Measurements from ENCODE around the gene NPAS2. TPM values are rescaled to one million over a fixed set of nuclear protein-coding genes. Genes with fewer than 3 reads are reported as not detected.

The NPAS2 gene
- total RNA-seq, 3 donors from 2014 or later (not counting 1 experiment from before 2014, with no cell fraction given), result not detected

DNA sequence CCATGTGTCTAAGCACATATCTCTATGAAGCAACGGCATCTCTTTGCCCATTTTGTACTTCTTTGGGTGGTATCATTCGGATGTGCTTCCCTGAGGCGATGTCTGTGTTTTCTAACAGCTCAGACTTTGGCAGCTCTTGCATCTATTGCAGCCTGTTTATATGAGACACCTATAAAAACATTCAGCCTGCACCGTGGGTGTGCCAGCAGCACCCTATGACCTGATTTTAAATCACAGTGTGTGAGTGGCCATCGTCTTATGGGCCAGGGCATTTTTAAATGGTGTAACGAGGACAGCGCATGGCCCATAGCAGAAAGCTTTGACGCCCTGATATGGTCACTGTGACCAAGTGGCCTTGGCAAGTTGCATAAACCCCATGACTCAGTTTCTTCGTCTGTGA is 12.9 kb downstream of the NPAS2 start:
- H3K27ac ChIP-seq (ENCODE audit: low read length), result no peak overlapping the region
- no peak overlapping the region for H3K4me3 ChIP-seq (ENCODE audit: low read length)
- no peaks in the 10 kb centered on the region for H3K36me3 ChIP-seq (ENCODE audit: control insufficient read depth, insufficient read depth, low read length)
- no peak for ATAC-seq
- Mint-ChIP-seq H3K4me1 (no peaks in the 10 kb centered on the region), H3K36me3 (no peaks in the 10 kb centered on the region), H3K27ac (no peak overlapping the region), H3K9me3 (peaks cover 0 to 2% of the 10 kb centered on the region in 2 donors), H3K4me3 (no peak overlapping the region), H3K27me3 (ENCODE audit: low read depth in 2 of 2) (peaks cover 20 to 31% of the 10 kb centered on the region in 2 donors)
- TF ChIP-seq, protein P1, sequence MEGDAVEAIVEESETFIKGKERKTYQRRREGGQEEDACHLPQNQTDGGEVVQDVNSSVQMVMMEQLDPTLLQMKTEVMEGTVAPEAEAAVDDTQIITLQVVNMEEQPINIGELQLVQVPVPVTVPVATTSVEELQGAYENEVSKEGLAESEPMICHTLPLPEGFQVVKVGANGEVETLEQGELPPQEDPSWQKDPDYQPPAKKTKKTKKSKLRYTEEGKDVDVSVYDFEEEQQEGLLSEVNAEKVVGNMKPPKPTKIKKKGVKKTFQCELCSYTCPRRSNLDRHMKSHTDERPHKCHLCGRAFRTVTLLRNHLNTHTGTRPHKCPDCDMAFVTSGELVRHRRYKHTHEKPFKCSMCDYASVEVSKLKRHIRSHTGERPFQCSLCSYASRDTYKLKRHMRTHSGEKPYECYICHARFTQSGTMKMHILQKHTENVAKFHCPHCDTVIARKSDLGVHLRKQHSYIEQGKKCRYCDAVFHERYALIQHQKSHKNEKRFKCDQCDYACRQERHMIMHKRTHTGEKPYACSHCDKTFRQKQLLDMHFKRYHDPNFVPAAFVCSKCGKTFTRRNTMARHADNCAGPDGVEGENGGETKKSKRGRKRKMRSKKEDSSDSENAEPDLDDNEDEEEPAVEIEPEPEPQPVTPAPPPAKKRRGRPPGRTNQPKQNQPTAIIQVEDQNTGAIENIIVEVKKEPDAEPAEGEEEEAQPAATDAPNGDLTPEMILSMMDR (IDR thresholded peaks at IDR 0.05), result no peak
- intact Hi-C loops (cut with micrococcal nuclease), result no loop called here
- 89% methylated on average over 9 of the region's 9 CpGs for WGBS (ENCODE audit: insufficient coverage)
- no peaks in the 10 kb centered on the region for H3K27me3 ChIP-seq (ENCODE audit: control insufficient read depth, insufficient read depth, low read length)
- DNase-seq, result no peak
- no peaks in the 10 kb centered on the region for H3K9me3 ChIP-seq (ENCODE audit: control insufficient read depth, insufficient read depth, low read length)
- no peaks in the 10 kb centered on the region for H3K4me1 ChIP-seq (ENCODE audit: control insufficient read depth, insufficient read depth, low read length)

DNA sequence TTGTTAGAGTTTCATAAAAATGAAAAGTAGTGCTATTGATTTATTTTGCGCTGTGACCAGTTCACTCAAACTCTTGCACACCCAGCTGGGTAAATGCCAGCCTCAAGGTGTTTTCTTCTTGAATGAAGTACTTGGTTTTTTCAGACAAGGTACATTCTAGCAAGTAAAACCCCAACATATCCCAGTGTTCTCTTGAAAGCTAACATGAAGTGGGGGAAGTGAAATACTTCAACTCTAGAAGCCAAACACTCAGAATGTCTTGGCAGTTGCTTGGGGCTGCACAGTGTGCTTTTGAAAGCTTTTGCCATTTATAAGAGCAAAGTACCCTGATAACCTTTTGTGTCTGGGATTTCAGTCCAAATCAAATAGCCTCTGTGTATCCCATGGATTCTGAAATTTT is 13.4 kb downstream of the NPAS2 start:
- no peaks in the 10 kb centered on the region for H3K4me1 Mint-ChIP-seq
- no peak overlapping the region for H3K27ac Mint-ChIP-seq
- intact Hi-C loops (cut with micrococcal nuclease), result no loop called here
- no peak for ATAC-seq
- H3K27me3 Mint-ChIP-seq (ENCODE audit: low read depth in 2 of 2), result peaks cover 20 to 27% of the 10 kb centered on the region in 2 donors
- Histone ChIP-seq H3K4me1 (ENCODE audit: control insufficient read depth, insufficient read depth, low read length) (no peaks in the 10 kb centered on the region), H3K9me3 (ENCODE audit: control insufficient read depth, insufficient read depth, low read length) (no peaks in the 10 kb centered on the region), H3K36me3 (ENCODE audit: control insufficient read depth, insufficient read depth, low read length) (no peaks in the 10 kb centered on the region), H3K27me3 (ENCODE audit: control insufficient read depth, insufficient read depth, low read length) (no peaks in the 10 kb centered on the region), H3K27ac (ENCODE audit: low read length) (no peak overlapping the region), H3K4me3 (ENCODE audit: low read length) (no peak overlapping the region)
- no peak overlapping the region for H3K4me3 Mint-ChIP-seq
- WGBS (ENCODE audit: insufficient coverage), result 89% methylated on average over 1 of the region's 1 CpG
- TF ChIP-seq, protein P1 (IDR thresholded peaks at IDR 0.05), result no peak
- peaks cover 0 to 2% of the 10 kb centered on the region in 2 donors for H3K9me3 Mint-ChIP-seq
- H3K36me3 Mint-ChIP-seq, result no peaks in the 10 kb centered on the region
- DNase-seq, result no peak

DNA sequence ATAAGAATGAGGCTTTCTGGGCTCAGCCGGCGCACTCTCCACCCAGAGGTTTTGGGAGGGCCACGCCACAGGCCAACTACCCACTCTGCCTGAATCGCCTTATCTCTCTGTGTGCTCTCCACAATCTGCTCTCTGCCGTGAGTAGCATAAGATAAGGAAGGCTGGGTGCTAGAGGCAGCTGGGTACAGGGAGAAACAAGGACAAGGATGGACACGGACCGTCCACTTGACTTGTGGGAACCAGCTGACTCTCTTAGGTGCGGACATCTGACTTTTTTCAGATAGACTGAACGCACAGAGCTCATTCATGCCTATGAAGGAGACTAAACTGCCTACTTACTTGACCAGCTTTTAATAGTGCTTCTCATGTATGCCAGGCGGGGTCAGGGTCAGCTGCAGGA is 14.3 kb downstream of the NPAS2 start:
- H3K4me1 Mint-ChIP-seq, result no peaks in the 10 kb centered on the region

More for the DNA sequence above, 14.3 kb downstream of the NPAS2 start:
- 91% methylated on average over 10 of the region's 10 CpGs for WGBS (ENCODE audit: insufficient coverage)
- ATAC-seq (no peak), DNase-seq (no peak)
- no peak overlapping the region for H3K4me3 Mint-ChIP-seq
- Histone ChIP-seq H3K27me3 (ENCODE audit: control insufficient read depth, insufficient read depth, low read length) (no peaks in the 10 kb centered on the region), H3K27ac (ENCODE audit: low read length) (no peak overlapping the region), H3K9me3 (ENCODE audit: control insufficient read depth, insufficient read depth, low read length) (no peaks in the 10 kb centered on the region), H3K4me1 (ENCODE audit: control insufficient read depth, insufficient read depth, low read length) (no peaks in the 10 kb centered on the region), H3K4me3 (ENCODE audit: low read length) (no peak overlapping the region), H3K36me3 (ENCODE audit: control insufficient read depth, insufficient read depth, low read length) (no peaks in the 10 kb centered on the region)
- intact Hi-C loops (cut with micrococcal nuclease), result no loop called here
- H3K36me3 Mint-ChIP-seq, result no peaks in the 10 kb centered on the region
- H3K27ac Mint-ChIP-seq, result no peak overlapping the region
- H3K27me3 Mint-ChIP-seq (ENCODE audit: low read depth in 2 of 2), result peaks cover 20 to 23% of the 10 kb centered on the region in 2 donors
- TF ChIP-seq, protein P1 (IDR thresholded peaks at IDR 0.05), result no peak
- no peaks in the 10 kb centered on the region for H3K9me3 Mint-ChIP-seq

Data from natural killer cell (primary cell).